OCI-LY7 (cell line): ENCODE measurements around the gene KNSTRN.

ENCODE experiments used
- EZH2phosphoT487 ChIP-seq: fragments of 200-600 bp; sonication (generic); IDR thresholded peaks from 2 replicates; pipeline ENCODE4 v1.6.1; 2018; ENCODE audit warnings: low read depth, borderline replicate concordance, mild to moderate bottlenecking, mixed run types, antibody characterized with exemption, low read length, moderate library complexity, mixed read lengths
- TF ChIP-seq, protein P1 (sequence below): fragments of 200-600 bp; sonication (generic); conservative IDR thresholded peaks from 2 replicates; pipeline ENCODE4 v1.5.1; 2014; ENCODE audit warnings: mild to moderate bottlenecking, antibody characterized with exemption, low read length, moderate library complexity, mixed read lengths

DNA sequence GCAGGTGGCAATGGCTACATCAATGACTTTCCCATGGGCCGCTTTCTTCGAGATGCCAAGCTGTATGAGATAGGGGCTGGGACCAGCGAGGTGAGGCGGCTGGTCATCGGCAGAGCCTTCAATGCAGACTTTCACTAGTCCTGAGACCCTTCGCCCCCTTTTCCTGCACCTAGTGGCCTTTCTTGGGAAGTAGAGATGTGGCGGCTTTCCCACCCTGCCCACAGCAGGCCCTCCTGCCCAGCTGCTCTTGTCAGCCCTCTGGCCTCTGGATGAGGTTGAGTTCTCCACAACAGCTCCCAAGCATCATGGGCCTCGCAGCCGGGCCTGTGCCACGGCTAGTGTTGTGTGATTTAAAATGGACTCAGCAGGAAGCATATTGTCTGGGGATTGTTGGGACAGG is 35.6 kb downstream of the KNSTRN start:
- TF ChIP-seq, protein P1, sequence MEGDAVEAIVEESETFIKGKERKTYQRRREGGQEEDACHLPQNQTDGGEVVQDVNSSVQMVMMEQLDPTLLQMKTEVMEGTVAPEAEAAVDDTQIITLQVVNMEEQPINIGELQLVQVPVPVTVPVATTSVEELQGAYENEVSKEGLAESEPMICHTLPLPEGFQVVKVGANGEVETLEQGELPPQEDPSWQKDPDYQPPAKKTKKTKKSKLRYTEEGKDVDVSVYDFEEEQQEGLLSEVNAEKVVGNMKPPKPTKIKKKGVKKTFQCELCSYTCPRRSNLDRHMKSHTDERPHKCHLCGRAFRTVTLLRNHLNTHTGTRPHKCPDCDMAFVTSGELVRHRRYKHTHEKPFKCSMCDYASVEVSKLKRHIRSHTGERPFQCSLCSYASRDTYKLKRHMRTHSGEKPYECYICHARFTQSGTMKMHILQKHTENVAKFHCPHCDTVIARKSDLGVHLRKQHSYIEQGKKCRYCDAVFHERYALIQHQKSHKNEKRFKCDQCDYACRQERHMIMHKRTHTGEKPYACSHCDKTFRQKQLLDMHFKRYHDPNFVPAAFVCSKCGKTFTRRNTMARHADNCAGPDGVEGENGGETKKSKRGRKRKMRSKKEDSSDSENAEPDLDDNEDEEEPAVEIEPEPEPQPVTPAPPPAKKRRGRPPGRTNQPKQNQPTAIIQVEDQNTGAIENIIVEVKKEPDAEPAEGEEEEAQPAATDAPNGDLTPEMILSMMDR: no peak
- no peak for TF ChIP-seq EZH2phosphoT487
